Testis (tissue), 2 donors: Measurements from ENCODE around the gene HRG.
"Not testable (repeated sequence)": the region's sequence is repeated elsewhere in the genome, so short reads cannot be mapped to it uniquely, and the experiment has no call there.

ENCODE experiments used
- POLR2A ChIP-seq: fragments of 450-650 bp; IDR thresholded peaks from one replicate; pipeline ENCODE4 v1.6.1; 2017; ENCODE audit warnings: antibody characterized with exemption, mild to moderate bottlenecking, moderate library complexity
- TF ChIP-seq, protein P1 (sequence below), 3 experiments: fragments of 450-650 bp in 2 of 3; fragments of 200-600 bp in 1 of 3; sonication (generic) in 1 of 3; IDR thresholded peaks; one replicate each; pipeline ENCODE4 v1.5.1; 2016 to 2019; ENCODE audit warnings: antibody characterized with exemption in 3 of 3, mild to moderate bottlenecking in 2 of 3, moderate library complexity in 1 of 3

DNA sequence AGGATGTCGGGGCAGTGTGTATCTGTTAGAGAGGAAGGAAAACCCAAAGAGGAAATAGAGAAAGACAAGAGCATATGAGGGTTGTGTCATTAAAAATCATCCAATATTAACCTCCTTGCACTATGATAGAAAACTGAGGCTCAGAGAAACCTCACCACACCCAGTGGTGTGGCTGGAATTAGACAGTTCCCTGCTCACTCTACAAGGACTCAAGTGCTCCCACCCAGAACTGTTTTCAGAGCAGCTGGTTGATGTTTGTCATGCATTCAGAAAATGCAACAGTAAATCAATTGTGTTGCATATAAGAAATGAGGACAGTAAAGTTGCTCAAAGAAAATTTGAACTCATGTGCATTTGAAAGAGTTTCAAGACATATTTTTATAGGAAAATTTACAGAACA is 24.5 kb downstream of the HRG start:
- TF ChIP-seq, protein P1, sequence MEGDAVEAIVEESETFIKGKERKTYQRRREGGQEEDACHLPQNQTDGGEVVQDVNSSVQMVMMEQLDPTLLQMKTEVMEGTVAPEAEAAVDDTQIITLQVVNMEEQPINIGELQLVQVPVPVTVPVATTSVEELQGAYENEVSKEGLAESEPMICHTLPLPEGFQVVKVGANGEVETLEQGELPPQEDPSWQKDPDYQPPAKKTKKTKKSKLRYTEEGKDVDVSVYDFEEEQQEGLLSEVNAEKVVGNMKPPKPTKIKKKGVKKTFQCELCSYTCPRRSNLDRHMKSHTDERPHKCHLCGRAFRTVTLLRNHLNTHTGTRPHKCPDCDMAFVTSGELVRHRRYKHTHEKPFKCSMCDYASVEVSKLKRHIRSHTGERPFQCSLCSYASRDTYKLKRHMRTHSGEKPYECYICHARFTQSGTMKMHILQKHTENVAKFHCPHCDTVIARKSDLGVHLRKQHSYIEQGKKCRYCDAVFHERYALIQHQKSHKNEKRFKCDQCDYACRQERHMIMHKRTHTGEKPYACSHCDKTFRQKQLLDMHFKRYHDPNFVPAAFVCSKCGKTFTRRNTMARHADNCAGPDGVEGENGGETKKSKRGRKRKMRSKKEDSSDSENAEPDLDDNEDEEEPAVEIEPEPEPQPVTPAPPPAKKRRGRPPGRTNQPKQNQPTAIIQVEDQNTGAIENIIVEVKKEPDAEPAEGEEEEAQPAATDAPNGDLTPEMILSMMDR (IDR thresholded peaks at IDR 0.05) = not testable (repeated sequence)
- not testable (repeated sequence) for TF ChIP-seq POLR2A
